Colon (tissue), 2 donors: ENCODE measurements around the gene BCL6B.
"Not testable (repeated sequence)": the region's sequence is repeated elsewhere in the genome, so short reads cannot be mapped to it uniquely, and the experiment has no call there.

Experiments used
- FAIRE-seq: peaks from 2 replicates; lab custom pipeline; 2012; peaks lifted over from hg19 to GRCh38; lab: Jason Lieb, UNC
- donor health status: control.
- donor health status: control.

BCL6B gene

GRCh38 chr17:7027335-7027734 is 4.5 kb downstream of the BCL6B start:
- no peak for FAIRE-seq

DNA sequence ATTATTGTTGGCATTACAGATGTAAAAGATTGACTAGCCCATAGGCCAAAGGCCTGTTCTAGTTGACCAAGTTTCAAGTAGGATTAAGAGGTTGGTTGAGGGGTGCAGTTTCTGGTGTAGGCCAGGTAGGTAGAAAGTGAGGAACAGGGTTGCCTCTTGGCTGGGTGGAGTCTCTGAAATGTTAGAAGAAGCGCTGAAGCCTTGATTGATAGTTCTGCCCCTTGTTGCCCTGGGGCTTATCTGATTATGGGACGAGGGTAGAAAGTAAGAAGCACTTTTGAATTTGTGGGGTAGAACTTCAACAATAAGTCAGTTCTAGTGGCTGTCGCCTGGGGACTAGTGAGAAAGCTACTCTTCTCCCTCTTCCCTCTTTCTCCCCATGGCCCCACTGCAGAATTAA is 6.2 kb downstream of the BCL6B start:
- no peak for FAIRE-seq

DNA sequence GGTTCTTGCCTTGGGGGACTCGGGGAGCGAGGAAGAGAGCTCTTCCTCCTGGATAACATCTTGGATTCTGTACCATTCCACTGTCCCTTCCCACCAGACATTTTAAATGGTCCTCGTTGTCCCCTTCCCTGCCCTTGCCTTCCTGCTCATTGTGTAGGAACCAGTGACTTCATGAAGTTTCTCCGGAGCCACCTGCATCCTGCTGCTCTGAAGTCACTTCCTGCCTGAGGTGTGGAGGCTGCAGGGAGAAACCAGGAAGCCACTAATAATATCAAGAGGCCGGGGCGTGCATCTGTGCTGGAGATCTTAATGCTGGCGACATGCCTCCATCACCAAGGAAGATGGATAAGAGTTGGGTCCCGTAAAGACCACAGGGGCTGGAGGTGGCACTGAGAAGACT is 6.8 kb downstream of the BCL6B start:
- FAIRE-seq: no peak

- FAIRE-seq: no peak
Measured at GRCh38 chr17:7034955-7035590, 12.2 kb downstream of the BCL6B start.

DNA sequence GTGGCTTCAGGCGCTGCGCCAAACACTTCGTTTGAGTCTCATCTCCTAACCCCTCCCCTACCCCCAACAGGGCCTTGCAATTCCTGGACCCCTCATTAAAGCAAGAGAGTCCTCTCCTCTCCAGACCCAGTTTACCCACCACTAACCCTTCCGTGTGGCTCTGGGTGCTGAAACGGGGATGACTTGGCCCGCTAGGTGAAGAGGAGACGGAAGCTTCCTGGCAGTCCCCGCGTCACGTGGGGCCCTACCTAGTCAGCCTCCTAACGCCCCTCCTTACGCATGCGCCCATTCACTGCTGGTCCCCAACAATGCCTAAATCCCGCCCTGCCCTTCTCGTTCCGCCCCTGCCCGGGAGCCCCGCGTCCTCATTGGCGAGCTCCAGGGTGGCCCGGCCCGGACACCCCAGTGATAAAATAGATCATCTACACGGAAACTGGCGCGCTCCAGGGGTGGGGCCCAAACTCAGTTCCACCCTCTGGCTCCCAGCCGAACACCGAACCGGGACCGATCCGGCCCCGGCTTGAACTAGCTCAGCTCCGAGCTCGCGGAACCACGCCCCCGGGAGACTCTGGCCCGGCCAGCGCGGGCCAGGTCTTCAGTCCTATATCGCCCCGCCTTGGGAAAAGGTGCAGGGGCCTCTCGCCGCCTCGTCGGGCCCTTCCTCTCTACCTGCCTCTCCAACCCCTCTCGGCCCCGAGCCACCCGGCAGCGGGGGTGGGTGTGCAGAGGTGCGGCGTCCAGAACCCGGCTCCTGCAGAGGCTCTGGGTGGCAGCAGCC is 12.9 kb downstream of the BCL6B start, which contains the start of gene SLC16A13:
Gene SLC16A13 (plus strand): TSS at position 425 of the 778 bp plus-strand sequence. CDS start 368 bp downstream, outside the sequence.
- FAIRE-seq: peak; percentile 5

GRCh38 chr17:7038025-7038862 is 15.4 kb downstream of the BCL6B start:
- FAIRE-seq: no peak

DNA sequence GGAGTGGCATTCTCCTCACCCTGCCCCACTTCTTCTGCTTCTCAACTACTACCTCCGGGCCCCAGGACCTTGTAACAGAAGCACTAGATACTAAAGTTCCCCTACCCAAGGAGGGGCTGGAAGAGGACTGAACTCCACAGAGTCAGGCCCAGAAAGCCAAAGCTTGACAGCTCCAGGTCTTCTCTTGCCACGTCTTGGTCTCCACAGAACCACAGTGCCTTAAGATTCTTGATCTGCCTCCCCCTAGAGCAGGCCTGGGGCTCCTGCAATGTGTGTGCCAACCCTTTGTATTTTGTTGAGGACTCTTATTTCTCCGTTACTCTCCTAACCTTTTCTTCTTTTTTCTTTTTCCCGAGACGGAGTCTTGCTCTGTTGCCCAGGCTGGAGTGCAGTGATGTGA is 17.0 kb downstream of the BCL6B start:
- no peak for FAIRE-seq

DNA sequence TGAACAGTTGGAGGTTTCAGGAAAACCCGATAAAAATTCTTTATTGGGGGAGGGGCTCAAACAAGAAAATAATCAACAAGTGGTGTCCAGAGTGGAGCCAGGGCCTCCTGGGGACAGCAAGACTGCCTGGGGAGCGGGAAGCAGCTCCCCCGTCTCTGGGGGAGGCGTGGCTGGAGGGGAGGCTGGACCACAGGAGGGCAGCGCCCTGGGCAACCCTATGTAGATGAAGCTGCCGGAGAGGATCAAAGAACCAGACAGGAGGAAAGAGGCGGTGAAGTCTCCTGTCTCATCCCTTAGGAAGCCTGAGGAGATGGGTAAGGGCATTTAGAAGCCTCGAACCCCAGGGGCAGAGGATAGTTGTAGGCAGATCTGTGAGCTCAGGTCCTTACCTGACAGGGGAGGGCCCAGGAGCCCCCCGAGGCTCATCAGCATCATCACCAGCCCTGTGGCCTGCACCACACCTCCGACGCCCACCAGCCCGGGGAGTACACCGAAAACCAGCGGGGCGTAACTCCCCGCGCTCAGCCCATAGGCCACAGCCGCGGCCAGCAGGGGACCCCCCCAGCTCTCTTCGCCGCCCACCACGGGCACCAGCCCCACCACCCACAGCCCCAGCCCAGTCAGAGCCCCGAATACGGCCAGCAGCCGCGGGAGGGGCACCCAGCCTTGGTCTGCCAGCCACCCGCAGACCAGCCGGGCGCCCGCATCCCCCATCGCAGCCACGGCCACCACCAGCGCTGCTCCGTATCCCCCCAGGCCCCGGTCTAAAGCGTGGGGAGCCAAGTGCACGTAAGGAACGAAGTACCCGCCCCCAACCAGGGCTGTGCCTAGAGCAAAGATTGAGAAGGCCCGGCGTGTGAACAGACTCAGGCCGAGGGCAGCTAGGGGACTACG is 19.0 kb downstream of the BCL6B start:
- FAIRE-seq: no peak

- no peak for FAIRE-seq
Measured at GRCh38 chr17:7042501-7043181, 19.8 kb downstream of the BCL6B start.

DNA sequence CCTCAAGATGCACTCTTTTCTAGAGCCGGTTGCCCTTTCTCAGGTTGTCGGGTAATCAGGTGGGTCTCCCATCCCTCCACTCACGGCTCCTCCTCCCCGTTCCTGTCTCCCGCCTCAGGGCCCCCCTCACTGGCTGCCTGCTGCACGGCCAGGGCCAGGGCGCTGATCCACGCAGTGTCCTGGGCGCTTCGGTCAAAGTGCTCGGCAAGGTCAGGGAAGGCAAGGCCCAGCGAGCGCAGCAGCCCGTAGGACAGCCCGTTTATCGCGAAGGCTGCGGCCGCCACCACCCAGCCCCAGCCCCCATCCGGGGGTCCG is 20.3 kb downstream of the BCL6B start:
- no peak for FAIRE-seq

DNA sequence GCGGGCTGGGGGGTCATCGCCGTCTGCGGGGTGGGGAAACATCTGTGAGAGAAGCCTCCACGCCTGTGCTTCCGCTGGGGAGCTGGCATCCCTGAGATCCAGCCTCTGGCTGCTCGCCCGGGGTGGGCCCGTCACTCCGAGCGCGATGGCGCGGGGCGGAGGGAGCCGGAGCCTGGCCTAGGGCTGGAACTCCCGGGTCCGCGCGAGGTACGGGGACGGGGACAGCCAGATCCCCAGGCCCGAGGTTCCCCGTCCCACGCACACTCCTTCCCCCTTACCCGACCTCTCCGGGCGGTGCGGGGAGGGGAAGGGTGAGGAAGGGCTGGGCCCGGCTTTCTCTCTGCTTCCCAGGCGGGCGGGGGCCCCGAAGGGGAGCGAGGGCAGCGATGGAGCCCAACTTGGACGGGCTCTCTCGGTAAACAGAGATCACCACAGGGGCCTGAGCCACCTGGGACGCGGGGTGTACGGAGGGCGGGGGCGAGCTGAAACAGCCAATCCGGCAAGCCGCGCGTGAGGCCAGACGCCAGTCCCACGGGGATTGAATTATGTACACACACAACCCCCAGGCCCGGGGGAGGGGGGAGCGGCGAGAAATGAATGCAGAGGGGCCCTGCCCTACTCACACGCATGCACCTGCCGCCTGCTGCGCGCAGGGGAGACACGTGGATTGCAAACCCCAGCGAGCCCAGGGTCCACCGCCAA is 20.8 kb downstream of the BCL6B start, which contains the start of gene SLC16A11:
Gene SLC16A11 (minus strand): TSS at position 596 of the 702 bp plus-strand sequence. CDS start 579 bp downstream, at position 17.
- no peak for FAIRE-seq

- FAIRE-seq: peak; percentile 91
Measured at GRCh38 chr17:7045492-7046126, 22.8 kb downstream of the BCL6B start.

- FAIRE-seq: no peak
Measured at GRCh38 chr17:7046127-7046724, 23.4 kb downstream of the BCL6B start.

GRCh38 chr17:7046725-7047397 is 24.0 kb downstream of the BCL6B start:
- FAIRE-seq: not testable (repeated sequence)

GRCh38 chr17:7047566-7047965 is 24.7 kb downstream of the BCL6B start:
- no peak for FAIRE-seq

DNA sequence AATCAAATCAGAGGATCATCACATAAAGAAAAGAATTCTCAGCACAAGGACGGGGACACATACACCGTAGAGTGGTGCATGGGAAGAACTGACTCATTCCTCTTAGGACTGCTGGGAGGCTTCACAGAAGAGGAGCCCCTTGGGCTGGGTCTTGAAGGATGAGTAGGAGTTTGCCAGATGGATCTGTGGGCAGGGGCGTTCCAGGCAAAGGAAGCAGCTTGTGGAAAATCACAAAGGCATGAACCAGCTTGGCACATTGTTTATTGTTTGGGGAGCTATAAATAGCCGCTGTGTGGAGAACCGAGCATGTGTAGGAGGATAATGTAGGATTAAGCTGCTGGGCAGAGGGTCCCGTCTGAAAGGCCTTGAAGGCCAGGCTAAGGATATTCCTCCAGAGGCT is 26.1 kb downstream of the BCL6B start:
- FAIRE-seq: no peak

- FAIRE-seq: not testable (repeated sequence)
Measured at GRCh38 chr17:7050583-7050982, 27.7 kb downstream of the BCL6B start.

GRCh38 chr17:7056386-7056785 is 33.5 kb downstream of the BCL6B start:
- no peak for FAIRE-seq
